ENCODE data around the gene PLIN1.
"Not testable (repeated sequence)": the region's sequence is repeated elsewhere in the genome, so short reads cannot be mapped to it uniquely, and the experiment has no call there.

The PLIN1 gene

DNA sequence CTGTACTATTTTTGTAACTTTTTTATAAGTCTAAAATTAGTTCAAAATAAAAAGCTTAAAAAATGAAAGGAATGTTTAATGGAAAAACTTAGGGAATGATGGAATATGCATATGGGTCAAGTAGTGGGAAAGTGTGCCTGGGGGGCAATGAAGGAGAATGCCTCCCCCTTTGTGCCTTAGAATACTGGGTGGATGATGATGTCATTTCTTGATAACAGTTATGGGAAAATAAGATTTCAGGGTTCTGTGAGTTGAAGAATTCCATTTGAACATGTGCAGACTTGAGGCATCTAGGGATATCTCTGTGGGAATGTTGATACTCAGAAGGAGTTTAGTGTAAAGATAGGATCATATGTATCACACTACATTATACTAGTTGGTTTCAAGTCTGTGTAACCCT lies 25.2 kb upstream of the PLIN1 start:
- TF ChIP-seq, protein P1, sequence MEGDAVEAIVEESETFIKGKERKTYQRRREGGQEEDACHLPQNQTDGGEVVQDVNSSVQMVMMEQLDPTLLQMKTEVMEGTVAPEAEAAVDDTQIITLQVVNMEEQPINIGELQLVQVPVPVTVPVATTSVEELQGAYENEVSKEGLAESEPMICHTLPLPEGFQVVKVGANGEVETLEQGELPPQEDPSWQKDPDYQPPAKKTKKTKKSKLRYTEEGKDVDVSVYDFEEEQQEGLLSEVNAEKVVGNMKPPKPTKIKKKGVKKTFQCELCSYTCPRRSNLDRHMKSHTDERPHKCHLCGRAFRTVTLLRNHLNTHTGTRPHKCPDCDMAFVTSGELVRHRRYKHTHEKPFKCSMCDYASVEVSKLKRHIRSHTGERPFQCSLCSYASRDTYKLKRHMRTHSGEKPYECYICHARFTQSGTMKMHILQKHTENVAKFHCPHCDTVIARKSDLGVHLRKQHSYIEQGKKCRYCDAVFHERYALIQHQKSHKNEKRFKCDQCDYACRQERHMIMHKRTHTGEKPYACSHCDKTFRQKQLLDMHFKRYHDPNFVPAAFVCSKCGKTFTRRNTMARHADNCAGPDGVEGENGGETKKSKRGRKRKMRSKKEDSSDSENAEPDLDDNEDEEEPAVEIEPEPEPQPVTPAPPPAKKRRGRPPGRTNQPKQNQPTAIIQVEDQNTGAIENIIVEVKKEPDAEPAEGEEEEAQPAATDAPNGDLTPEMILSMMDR (IDR thresholded peaks at IDR 0.05; ENCODE audit: borderline replicate concordance, control extremely low read depth, extremely low read depth, insufficient read depth, missing control alignments) = no peak
- DNase-seq (ENCODE audit: low spot score) = no peak
- in situ Hi-C loops (cut with MboI; ENCODE audit: low sequenced_read_pairs, unreplicated experiment) = no loop called here

DNA sequence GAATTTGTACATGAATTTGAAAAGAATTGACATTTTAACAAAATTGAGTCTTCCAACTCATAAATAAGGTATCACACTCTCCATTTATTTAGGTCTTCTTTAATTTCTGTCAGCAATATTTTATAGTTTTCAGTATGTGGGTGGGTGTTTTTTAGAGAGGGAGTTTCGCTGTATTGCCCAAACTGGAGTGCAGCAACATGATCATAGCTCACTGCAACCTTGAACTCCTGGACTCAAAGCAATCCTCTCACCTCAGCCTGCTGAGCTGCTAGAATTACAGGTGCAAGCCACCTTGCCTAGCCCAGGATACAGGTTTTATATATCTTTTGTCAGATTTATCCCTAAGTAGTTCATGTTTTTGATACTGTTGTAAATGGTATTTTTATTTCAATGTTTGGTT lies 16.0 kb upstream of the PLIN1 start:
- DNase-seq (ENCODE audit: low spot score) = no peak
- TF ChIP-seq, protein P1 (IDR thresholded peaks at IDR 0.05; ENCODE audit: borderline replicate concordance, control extremely low read depth, extremely low read depth, insufficient read depth, missing control alignments) = no peak
- in situ Hi-C loops (cut with MboI; ENCODE audit: low sequenced_read_pairs, unreplicated experiment) = no loop called here

DNA sequence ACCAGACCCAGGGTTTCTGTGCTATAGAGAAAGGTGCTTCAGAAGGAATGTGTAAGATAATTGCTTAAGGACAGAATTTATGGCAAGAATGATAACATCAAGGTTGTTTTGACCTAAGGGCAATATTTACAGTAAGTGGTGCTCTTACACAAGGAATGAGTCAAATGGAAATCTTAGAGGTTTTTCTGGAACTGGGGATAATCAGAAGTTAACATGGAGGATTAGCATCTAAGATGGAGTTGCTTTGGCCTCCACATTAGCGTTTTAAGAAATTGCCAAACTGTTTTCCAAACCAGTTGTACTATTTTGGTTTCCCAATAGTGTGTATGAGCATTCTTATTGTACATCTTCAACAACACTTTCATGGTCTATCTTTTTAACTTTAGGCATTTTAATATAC lies 14.5 kb upstream of the PLIN1 start:
- TF ChIP-seq, protein P1 (IDR thresholded peaks at IDR 0.05; ENCODE audit: borderline replicate concordance, control extremely low read depth, extremely low read depth, insufficient read depth, missing control alignments) = no peak
- DNase-seq (ENCODE audit: low spot score) = no peak
- in situ Hi-C loops (cut with MboI; ENCODE audit: low sequenced_read_pairs, unreplicated experiment) = no loop called here

DNA sequence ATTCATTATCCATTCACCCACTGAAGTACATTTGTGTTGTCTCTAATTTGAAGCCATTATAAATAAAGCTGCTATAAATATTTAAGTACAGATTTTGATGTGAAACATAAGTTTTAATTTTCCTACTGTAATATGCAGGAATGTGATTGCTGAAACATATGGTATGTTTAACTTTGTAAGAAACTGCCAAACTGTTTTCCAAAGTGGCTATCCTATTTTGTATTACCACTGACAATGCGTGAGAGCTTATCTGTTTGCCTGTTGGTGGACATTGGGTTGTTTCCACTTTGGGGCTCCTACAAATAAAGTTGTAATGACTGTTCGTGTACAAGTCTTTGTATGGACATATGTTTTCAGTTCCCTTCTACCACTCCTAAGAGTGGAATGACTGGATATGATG lies 13.9 kb upstream of the PLIN1 start:
- in situ Hi-C loops (cut with MboI; ENCODE audit: low sequenced_read_pairs, unreplicated experiment) = no loop called here
- TF ChIP-seq, protein P1 (IDR thresholded peaks at IDR 0.05; ENCODE audit: borderline replicate concordance, control extremely low read depth, extremely low read depth, insufficient read depth, missing control alignments) = no peak
- no peak for DNase-seq (ENCODE audit: low spot score)

DNA sequence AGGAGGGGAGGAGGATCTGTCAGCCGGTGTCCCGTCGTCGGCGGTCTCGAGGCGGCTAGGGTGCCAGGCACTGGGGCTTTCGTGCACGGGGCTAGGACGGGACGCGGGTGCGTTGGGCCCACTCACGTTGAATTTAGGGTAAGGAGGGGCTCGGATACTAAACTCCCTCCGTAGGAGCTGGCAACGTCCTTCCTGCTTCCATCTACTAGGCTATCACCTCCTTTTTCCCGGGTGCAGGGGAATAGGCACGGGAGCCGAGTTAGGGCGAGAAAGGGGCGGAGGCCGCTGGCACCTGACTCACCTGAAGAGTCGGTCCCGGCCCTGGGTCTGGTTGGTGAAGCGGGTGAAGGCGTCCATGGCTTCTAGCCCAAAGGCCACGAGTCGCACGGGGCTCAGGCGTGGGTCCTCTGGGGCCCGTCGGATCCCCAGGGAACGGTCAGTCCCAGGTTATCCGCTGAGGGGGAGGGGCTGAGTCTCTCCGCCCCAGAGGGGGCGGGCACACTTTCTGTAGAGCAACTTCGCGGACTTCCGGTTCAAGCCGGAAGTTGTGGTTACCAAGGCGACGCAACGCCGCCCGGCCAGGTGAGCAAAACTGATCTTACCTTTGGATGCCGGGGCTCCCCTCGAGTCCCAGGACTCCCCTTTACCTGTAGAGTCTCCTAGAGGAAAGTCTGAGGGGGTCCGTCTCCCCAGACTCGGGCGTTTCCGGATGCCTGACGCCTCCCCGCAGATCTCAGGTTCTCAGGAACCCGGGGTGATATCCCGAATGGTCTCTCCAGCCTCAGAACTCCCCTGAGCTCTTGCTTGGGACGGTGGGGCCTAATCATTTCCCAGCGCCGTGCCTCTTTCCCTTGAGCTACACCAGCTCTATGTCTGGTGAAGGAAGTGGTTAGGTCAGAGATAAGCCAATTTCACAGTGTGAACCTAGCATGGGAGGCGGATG lies 11.4 kb upstream of the PLIN1 start, which contains the start of the genes PEX11A and WDR93:
Gene PEX11A (minus strand): TSS at position 479 of the 943 bp plus-strand sequence. CDS start 122 bp downstream, at position 357.
Gene WDR93 (plus strand): TSS at position 536 of the 943 bp plus-strand sequence. CDS start 10,936 bp downstream, outside the sequence.
- in situ Hi-C loops (cut with MboI; ENCODE audit: low sequenced_read_pairs, unreplicated experiment) = no loop called here
- TF ChIP-seq, protein P1 (IDR thresholded peaks at IDR 0.05; ENCODE audit: borderline replicate concordance, control extremely low read depth, extremely low read depth, insufficient read depth, missing control alignments) = no peak
- peak; percentile 90 for DNase-seq (ENCODE audit: low spot score)

DNA sequence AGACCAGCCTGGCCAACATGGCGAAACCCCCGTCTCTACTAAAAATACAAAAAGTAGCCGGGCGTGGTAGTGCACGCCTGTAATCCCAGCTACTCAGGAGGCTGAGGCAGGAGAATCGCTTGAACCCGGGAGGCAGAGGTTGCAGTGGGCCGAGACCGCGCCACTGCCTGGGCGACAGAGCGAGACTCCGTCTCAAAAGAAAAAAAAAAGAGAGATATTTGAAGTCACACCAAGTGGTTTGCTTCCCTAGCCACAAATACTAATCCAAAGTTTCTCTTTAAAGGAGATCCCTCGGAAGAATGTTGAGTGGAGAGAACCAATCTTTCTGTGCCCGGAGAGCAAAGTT lies 10.7 kb upstream of the PLIN1 start:
- in situ Hi-C loops (cut with MboI; ENCODE audit: low sequenced_read_pairs, unreplicated experiment); DNase-seq (ENCODE audit: low spot score): not testable (repeated sequence)

DNA sequence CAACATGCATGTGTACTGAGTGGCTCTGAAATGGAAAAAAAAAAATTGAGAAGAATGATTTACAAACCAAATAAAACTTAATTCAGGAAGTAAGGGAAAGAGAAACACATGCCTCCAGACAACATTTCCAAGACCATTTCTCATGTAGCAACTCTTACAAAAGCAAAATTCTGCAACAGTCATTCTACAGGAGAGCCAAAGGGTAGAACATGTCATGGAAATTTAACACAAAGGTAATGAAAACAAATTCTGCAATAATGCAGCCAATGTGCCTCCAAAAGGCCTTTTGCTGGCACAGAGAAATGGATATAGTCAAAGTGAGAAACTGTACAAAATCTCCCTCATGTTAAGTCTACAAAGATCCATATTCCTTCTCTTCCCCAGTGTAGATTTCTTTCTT lies 7.4 kb upstream of the PLIN1 start:
- no peak for DNase-seq (ENCODE audit: low spot score)
- TF ChIP-seq, protein P1 (IDR thresholded peaks at IDR 0.05; ENCODE audit: borderline replicate concordance, control extremely low read depth, extremely low read depth, insufficient read depth, missing control alignments) = no peak
- in situ Hi-C loops (cut with MboI; ENCODE audit: low sequenced_read_pairs, unreplicated experiment) = no loop called here
